K562 (cell line): ENCODE measurements around the gene WLS.

Source experiments
- KDM1A ChIP-seq, 2 experiments: fragments of 450-650 bp; IDR thresholded peaks; 2 replicates each; pipeline ENCODE4 v1.6.1; 2016; ENCODE audit warnings: mild to moderate bottlenecking in 2 of 2
- NBN ChIP-seq: fragments of 450-650 bp; IDR thresholded peaks from 2 replicates; pipeline ENCODE4 v1.6.1; 2016; ENCODE audit warnings: low read depth, mild to moderate bottlenecking
- RFX1 ChIP-seq: fragments of 450-650 bp; IDR thresholded peaks from 2 replicates; pipeline ENCODE4 v1.6.1; 2016; ENCODE audit warnings: mild to moderate bottlenecking, moderate library complexity
- SIN3B ChIP-seq: fragments of 450-650 bp; IDR thresholded peaks from 2 replicates; pipeline ENCODE4 v1.6.1; 2017; ENCODE audit warnings: low read depth, mild to moderate bottlenecking, moderate library complexity
- TCF7L2 ChIP-seq: fragments of 150-350 bp; IDR thresholded peaks from 2 replicates; pipeline ENCODE4 v1.6.1; 2016; ENCODE audit warnings: low read depth, mild to moderate bottlenecking, low read length, moderate library complexity
- ZNF217 ChIP-seq: sonication (generic); formaldehyde crosslinking; IDR thresholded peaks from 2 replicates; pipeline ENCODE4 v1.8.0; 2022; ENCODE audit warnings: mild to moderate bottlenecking, missing genetic modification reagents
- TF ChIP-seq, protein P1 (sequence below), 3 experiments: IDR thresholded peaks in 2 of 3; conservative IDR thresholded peaks in 1 of 3; 2 replicates each; pipeline ENCODE4 v1.5.1; 2011 to 2012; ENCODE audit warnings: low read length in 3 of 3, mild to moderate bottlenecking in 3 of 3, control low read depth in 2 of 3, improper control_type of control experiment in 1 of 3, inconsistent platforms in 1 of 3, low read depth in 1 of 3, mixed read lengths in 1 of 3, moderate library complexity in 1 of 3; ENCODE audit not compliant: insufficient read depth in 2 of 3

GRCh38 chr1:68103011-68103545, 129.2 kb downstream of the WLS start:
- TF ChIP-seq NBN = no peak
- no peak for TF ChIP-seq TCF7L2
- TF ChIP-seq, protein P1, sequence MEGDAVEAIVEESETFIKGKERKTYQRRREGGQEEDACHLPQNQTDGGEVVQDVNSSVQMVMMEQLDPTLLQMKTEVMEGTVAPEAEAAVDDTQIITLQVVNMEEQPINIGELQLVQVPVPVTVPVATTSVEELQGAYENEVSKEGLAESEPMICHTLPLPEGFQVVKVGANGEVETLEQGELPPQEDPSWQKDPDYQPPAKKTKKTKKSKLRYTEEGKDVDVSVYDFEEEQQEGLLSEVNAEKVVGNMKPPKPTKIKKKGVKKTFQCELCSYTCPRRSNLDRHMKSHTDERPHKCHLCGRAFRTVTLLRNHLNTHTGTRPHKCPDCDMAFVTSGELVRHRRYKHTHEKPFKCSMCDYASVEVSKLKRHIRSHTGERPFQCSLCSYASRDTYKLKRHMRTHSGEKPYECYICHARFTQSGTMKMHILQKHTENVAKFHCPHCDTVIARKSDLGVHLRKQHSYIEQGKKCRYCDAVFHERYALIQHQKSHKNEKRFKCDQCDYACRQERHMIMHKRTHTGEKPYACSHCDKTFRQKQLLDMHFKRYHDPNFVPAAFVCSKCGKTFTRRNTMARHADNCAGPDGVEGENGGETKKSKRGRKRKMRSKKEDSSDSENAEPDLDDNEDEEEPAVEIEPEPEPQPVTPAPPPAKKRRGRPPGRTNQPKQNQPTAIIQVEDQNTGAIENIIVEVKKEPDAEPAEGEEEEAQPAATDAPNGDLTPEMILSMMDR (IDR thresholded peaks at IDR 0.05 in 2 of 3, conservative IDR thresholded peaks at IDR 0.05 in 1 of 3; ENCODE audit: insufficient read depth in 2 of 3, low read depth in 1 of 3, low read length in 3 of 3) = no peak
- TF ChIP-seq RFX1 = no peak
- no peak for TF ChIP-seq KDM1A (IDR thresholded peaks at IDR 0.05)
- TF ChIP-seq SIN3B = no peak
- no peak for TF ChIP-seq ZNF217
